KMS-11 (cell line): ENCODE measurements around the gene SLC6A9.

Experiments
- H2AFZ ChIP-seq: fragments of 200-600 bp; sonication (generic); 2 replicates; pipeline ENCODE4 v1.6.1; 2016; ENCODE audit warnings: antibody characterized with exemption, mixed run types, low read depth
- H3K27ac ChIP-seq: fragments of 200-600 bp; sonication (generic); 2 replicates; pipeline ENCODE4 v1.6.1; 2016; ENCODE audit warnings: mild to moderate bottlenecking, mixed run types
- H3K27me3 ChIP-seq: fragments of 200-600 bp; sonication (generic); 2 replicates; pipeline ENCODE4 v1.6.1; 2017; ENCODE audit warnings: mild to moderate bottlenecking, low read depth, mixed run types, moderate library complexity; ENCODE audit not compliant: insufficient read depth
- H3K36me3 ChIP-seq: fragments of 200-600 bp; sonication (generic); 2 replicates; pipeline ENCODE4 v1.6.1; 2017; ENCODE audit warnings: mild to moderate bottlenecking, mixed run types; ENCODE audit not compliant: insufficient read depth
- H3K4me1 ChIP-seq: fragments of 200-600 bp; sonication (generic); 2 replicates; pipeline ENCODE4 v1.6.1; 2016; ENCODE audit warnings: mild to moderate bottlenecking, low read depth, mixed run types; ENCODE audit not compliant: poor library complexity, severe bottlenecking
- H3K4me2 ChIP-seq: fragments of 200-600 bp; sonication (generic); 2 replicates; pipeline ENCODE4 v1.7.0; 2016; ENCODE audit warnings: mild to moderate bottlenecking, mixed run types
- H3K4me3 ChIP-seq: fragments of 200-600 bp; sonication (generic); IDR thresholded peaks from 2 replicates; pipeline ENCODE4 v1.6.1; 2017; ENCODE audit warnings: low read depth, low read length, mixed read lengths; ENCODE audit not compliant: insufficient read depth
- H3K79me2 ChIP-seq: fragments of 200-600 bp; sonication (generic); 2 replicates; pipeline ENCODE4 v1.6.1; 2016; ENCODE audit warnings: low read depth, mixed run types; ENCODE audit not compliant: insufficient read depth
- H3K9ac ChIP-seq: fragments of 200-600 bp; sonication (generic); 2 replicates; pipeline ENCODE4 v1.6.1; 2016; ENCODE audit warnings: mild to moderate bottlenecking, mixed run types
- H4K20me1 ChIP-seq: fragments of 200-600 bp; sonication (generic); 2 replicates; pipeline ENCODE4 v1.6.1; 2016; ENCODE audit warnings: mild to moderate bottlenecking, mixed run types; ENCODE audit not compliant: insufficient read depth
- TF ChIP-seq, protein P1 (sequence below): fragments of 200-600 bp; sonication (generic); conservative IDR thresholded peaks from 2 replicates; pipeline ENCODE4 v1.6.1; 2017; ENCODE audit warnings: low read depth, mild to moderate bottlenecking, antibody characterized with exemption, low read length, moderate library complexity, mixed read lengths

SLC6A9 gene

DNA sequence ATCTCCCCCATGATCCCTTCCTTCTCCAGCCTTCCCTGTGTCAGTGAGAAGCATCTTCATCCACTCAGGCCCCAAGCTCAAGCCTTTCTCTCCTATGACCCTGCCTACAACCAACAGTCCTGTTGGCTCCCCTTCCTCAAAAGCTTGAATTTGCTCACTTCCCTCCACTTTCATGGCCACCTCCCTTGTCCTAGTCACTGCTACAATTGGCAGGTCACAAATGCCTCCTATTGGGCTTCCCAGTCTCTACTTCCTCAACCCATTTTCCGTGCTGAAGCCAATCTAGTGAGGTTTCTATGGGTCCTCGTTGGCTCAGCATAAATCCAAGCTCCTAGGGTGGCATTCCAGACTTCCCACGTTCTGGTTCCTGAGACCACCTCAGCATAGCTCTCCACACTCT is 40.2 kb upstream of the SLC6A9 start:
- Histone ChIP-seq H3K4me1 (no peaks in the 10 kb centered on the region), H3K9ac (no peak overlapping the region), H3K79me2 (no peaks in the 10 kb centered on the region), H2AFZ (no peak overlapping the region), H3K4me2 (no peak overlapping the region), H3K27ac (no peak overlapping the region), H3K4me3 (no peak overlapping the region), H3K27me3 (no peaks in the 10 kb centered on the region), H3K36me3 (no peaks in the 10 kb centered on the region), H4K20me1 (no peaks in the 10 kb centered on the region)
- TF ChIP-seq, protein P1, sequence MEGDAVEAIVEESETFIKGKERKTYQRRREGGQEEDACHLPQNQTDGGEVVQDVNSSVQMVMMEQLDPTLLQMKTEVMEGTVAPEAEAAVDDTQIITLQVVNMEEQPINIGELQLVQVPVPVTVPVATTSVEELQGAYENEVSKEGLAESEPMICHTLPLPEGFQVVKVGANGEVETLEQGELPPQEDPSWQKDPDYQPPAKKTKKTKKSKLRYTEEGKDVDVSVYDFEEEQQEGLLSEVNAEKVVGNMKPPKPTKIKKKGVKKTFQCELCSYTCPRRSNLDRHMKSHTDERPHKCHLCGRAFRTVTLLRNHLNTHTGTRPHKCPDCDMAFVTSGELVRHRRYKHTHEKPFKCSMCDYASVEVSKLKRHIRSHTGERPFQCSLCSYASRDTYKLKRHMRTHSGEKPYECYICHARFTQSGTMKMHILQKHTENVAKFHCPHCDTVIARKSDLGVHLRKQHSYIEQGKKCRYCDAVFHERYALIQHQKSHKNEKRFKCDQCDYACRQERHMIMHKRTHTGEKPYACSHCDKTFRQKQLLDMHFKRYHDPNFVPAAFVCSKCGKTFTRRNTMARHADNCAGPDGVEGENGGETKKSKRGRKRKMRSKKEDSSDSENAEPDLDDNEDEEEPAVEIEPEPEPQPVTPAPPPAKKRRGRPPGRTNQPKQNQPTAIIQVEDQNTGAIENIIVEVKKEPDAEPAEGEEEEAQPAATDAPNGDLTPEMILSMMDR = no peak

DNA sequence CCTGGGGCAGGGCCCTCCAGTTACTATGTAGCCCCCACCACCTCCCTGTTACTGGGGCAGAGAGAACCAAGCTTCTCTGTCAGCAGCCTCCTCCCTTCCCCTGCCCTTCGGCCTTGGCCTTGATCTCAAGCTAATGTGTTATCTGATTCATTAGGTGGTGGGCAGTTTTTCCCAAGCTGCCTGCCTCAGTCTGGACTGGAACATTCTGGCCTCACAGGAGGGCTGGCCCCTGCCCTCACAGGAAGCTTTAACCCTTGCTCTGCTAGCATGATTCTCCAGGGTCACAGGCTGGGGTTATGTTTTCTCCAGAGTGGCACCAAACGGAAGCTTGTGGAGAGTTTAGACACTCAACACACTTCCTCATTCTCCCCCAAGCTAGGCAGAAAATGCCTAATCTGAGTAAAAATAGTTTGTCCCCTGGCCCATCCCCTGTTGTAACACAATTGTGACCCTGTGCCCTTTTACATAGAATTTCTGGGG is 37.2 kb upstream of the SLC6A9 start:
- no peak overlapping the region for H3K4me3 ChIP-seq
- no peaks in the 10 kb centered on the region for H3K4me1 ChIP-seq
- H4K20me1 ChIP-seq = no peaks in the 10 kb centered on the region
- H3K9ac ChIP-seq = no peak overlapping the region
- no peak overlapping the region for H3K27ac ChIP-seq
- no peaks in the 10 kb centered on the region for H3K36me3 ChIP-seq
- no peak overlapping the region for H3K4me2 ChIP-seq
- H3K79me2 ChIP-seq = no peaks in the 10 kb centered on the region
- TF ChIP-seq, protein P1 = no peak
- no peak overlapping the region for H2AFZ ChIP-seq
- no peaks in the 10 kb centered on the region for H3K27me3 ChIP-seq

DNA sequence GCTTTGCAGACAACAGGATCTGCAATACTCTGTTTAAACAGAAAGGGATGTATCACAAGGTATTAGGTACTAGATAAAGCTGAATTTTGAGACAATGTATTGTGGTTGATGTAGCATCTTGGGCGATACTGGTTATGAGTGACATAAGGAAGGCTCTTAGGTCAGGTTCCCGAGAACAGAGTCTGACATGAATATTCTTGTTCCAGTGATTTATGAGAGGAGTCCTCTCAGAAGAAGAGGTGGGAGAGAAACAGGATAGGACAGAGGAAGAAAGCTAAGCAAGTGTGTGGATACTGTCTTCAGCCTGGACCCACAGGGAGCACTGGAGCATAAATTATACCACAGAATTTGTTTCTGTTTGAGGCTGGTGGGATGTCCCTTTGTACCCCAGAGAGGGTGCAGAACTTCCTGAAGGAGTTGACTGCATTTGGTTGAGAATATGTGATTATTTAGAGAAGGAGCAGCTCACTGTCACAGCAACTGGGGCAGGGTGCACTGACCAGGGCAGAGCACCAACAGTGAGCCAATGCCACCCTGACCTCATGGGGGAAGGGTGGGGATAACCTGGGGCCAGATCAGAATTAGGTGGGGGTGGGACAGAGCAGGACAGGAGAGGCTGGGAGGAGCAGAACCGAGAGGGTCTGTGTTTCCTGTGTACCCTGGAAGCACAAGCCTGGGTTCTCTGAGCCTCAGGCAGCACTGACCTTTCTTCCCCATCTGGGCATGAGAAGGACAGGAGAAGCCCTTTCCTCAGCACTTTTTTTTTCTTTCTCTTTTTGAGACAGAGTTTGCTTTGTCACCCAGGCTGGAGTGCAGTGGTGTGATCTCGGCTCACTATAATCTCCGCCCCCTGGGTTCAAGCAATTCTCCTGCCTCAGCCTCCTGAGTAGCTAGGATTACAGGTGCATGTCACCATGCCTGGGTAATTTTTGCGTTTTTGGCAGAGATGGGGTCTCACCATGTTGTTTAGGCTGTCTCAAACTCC is 36.3 kb upstream of the SLC6A9 start:
- H3K27ac ChIP-seq = no peak overlapping the region
- no peaks in the 10 kb centered on the region for H3K4me1 ChIP-seq
- no peak overlapping the region for H3K4me3 ChIP-seq
- H3K27me3 ChIP-seq = no peaks in the 10 kb centered on the region
- H3K9ac ChIP-seq = no peak overlapping the region
- no peaks in the 10 kb centered on the region for H4K20me1 ChIP-seq
- no peaks in the 10 kb centered on the region for H3K79me2 ChIP-seq
- no peak overlapping the region for H2AFZ ChIP-seq
- TF ChIP-seq, protein P1 = no peak
- H3K4me2 ChIP-seq = no peak overlapping the region
- no peaks in the 10 kb centered on the region for H3K36me3 ChIP-seq

DNA sequence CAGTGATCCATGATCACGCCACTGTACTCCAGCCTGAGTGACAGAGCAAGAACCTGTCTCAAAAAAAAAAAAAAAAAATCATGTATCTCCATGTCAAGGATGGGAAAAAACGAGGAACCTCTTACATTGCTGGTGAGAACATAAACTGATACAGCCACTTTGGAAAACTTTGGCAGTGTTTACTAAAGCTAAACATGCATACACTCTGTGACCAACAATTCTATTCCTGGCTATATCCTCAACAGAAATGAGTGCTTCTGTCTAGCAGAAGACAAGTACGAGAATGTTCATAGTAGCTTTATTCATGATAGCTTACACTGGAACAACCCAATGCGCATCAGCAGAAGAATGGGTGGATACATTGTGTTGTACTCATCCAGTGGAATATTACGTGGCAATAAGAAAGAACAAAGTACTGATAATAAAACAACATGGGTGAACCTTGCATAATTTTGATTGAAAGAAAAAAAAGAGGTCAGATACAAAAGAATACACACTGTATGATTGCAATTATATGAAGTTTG is 31.5 kb upstream of the SLC6A9 start:
- no peaks in the 10 kb centered on the region for H3K27me3 ChIP-seq
- no peak overlapping the region for H2AFZ ChIP-seq
- H3K9ac ChIP-seq = no peak overlapping the region
- no peaks in the 10 kb centered on the region for H3K4me1 ChIP-seq
- H3K4me3 ChIP-seq = no peak overlapping the region
- H3K36me3 ChIP-seq = no peaks in the 10 kb centered on the region
- no peaks in the 10 kb centered on the region for H4K20me1 ChIP-seq
- H3K4me2 ChIP-seq = no peak overlapping the region
- no peaks in the 10 kb centered on the region for H3K79me2 ChIP-seq
- no peak overlapping the region for H3K27ac ChIP-seq
- TF ChIP-seq, protein P1 = no peak
